ENCODE data around the gene PRR14.
"Not testable (repeated sequence)": the region's sequence is repeated elsewhere in the genome, so short reads cannot be mapped to it uniquely, and the experiment has no call there.

Gene PRR14

GRCh38 chr16:30632454-30632853, 18.3 kb upstream of the PRR14 start:
- FAIRE-seq = not testable (repeated sequence)

- no peak for FAIRE-seq
These were observed 17.2 kb upstream of the PRR14 start for GRCh38 chr16:30633526-30633925.

- FAIRE-seq = no peak
These were observed 14.2 kb upstream of the PRR14 start for GRCh38 chr16:30636599-30636998.

GRCh38 chr16:30637139-30637538, 13.6 kb upstream of the PRR14 start:
- not testable (repeated sequence) for FAIRE-seq

GRCh38 chr16:30637944-30638343, 12.8 kb upstream of the PRR14 start:
- no peak for FAIRE-seq

GRCh38 chr16:30641378-30641982, 9.3 kb upstream of the PRR14 start:
- no peak for FAIRE-seq

DNA sequence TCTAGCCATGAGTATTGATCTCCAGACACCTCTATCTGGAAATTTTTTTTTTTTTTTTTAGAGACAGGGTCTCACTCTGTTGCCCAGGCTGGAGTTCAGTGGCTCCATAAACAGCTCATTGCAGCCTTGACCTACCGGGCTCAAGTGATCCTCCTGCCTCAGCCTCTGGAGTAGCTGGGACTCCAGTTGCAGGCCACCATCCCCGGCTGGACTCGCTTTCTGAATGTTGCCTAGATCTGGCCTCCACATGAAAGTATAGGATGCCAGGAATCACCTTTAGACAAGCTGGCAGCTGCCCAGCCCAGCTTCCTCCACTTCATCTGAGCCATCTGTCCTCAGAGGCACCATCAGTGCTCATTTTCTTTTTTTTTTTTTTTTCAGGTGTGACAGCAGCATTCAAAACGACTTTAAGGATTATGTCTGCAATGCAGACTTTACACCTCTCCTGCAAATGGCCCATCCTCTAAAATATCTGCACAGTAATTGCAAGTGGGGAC, 6.4 kb upstream of the PRR14 start:
- no peak for FAIRE-seq

- no peak for FAIRE-seq
These were observed 5.0 kb upstream of the PRR14 start for GRCh38 chr16:30645727-30646126.

DNA sequence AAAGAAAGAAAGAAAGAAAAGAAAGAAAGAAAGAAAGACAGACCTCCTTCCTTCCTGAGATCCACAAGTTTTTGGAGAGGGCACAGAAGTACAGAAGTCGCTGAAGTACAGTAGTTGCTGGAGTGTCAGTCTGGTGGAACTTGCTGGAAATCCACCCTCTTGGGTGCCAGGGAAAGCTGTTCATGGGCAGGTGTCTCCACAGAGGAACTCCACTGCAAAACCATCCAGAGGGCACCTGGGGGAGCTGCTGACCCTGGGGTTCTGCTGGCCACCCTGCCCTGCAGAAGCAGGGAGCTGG, 3.5 kb upstream of the PRR14 start:
- no peak for FAIRE-seq

- FAIRE-seq = no peak
These were observed 913 bp upstream of the PRR14 start for GRCh38 chr16:30649725-30650368.

- FAIRE-seq = no peak
These were observed 604 bp downstream of the PRR14 start for GRCh38 chr16:30651124-30652004.

- FAIRE-seq = no peak
These were observed 1.2 kb downstream of the PRR14 start for GRCh38 chr16:30652005-30652296.

DNA sequence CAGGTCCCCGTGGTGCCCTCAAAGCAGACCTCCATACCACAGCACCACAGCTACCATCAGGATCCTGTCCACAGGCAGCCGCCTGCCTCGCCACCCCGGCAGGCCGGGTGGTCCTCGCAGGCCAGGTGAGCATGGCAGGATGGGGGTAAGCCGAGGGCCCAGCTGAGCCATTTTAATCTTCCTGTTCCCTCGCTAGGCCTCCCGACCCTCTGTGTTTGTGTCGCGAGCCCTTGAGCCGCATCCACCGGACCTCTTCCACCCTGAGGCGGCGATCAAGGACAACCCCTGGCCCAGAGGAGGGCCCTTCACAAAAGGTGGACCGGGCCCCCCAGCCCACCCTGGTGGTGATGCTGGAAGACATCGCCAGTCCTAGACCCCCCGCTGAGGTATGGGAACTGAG, 2.0 kb downstream of the PRR14 start:
- FAIRE-seq = no peak

DNA sequence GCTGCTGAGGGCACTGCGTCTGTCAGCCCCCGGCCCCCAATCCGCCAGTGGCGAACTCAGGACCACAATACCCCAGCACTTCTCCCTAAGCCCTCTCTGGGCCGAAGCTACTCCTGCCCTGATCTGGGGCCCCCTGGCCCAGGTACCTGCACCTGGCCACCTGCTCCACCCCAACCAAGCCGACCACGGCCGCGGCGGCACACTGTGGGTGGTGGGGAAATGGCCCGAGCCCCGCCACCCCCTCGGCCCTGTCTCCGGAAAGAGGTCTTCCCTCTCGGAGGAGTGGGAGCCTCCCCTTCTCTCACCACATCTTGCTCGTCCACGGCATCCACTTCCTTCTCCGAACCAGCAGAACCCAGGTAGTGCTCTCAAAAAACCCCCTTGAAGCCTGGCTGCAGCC, 4.1 kb downstream of the PRR14 start:
- no peak for FAIRE-seq

- FAIRE-seq = no peak
These were observed 5.1 kb downstream of the PRR14 start for GRCh38 chr16:30655815-30656347.

- no peak for FAIRE-seq
These were observed 5.6 kb downstream of the PRR14 start for GRCh38 chr16:30656388-30656787.

DNA sequence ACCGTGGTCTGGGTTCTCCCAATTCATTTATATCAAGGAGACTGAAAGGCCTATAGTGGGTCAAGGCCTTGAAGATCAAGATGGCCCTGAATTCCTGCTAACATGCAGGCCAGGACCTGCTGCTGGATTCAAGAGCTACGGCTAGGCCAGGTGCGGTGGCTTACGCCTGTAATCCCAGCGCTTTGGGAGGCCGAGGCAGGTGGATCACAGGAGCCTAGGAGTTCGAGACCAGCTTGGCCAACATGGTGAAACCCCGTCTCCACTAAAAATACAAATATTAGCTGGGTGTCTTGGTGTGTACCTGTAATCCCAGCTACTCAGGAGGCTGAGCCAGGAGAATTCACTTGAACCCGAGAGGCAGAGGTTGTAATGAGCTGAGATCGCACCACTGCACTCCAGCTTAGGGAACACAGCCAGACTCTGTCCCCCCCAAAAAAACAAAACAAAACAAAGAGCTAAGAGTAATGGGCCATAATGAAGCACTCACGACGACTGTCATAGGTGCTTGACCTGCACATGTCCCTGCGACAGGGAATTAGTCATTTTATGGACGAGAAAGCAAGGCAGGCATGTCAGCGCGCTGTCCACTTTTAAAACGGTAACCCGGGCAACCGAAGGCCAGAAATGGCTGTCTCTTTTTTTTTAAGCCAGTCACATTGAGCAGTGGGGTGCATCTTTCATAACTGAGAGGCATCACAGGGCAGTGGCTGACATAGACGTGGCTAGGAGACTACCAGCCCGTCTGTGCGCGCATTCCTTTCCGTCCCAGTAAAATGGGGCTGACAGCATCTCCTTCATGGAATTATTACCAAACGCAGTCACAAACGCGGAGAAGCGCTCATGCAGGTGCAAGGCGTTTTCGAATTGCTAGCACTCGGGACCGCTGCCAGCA, 6.5 kb downstream of the PRR14 start:
- FAIRE-seq = no peak

DNA sequence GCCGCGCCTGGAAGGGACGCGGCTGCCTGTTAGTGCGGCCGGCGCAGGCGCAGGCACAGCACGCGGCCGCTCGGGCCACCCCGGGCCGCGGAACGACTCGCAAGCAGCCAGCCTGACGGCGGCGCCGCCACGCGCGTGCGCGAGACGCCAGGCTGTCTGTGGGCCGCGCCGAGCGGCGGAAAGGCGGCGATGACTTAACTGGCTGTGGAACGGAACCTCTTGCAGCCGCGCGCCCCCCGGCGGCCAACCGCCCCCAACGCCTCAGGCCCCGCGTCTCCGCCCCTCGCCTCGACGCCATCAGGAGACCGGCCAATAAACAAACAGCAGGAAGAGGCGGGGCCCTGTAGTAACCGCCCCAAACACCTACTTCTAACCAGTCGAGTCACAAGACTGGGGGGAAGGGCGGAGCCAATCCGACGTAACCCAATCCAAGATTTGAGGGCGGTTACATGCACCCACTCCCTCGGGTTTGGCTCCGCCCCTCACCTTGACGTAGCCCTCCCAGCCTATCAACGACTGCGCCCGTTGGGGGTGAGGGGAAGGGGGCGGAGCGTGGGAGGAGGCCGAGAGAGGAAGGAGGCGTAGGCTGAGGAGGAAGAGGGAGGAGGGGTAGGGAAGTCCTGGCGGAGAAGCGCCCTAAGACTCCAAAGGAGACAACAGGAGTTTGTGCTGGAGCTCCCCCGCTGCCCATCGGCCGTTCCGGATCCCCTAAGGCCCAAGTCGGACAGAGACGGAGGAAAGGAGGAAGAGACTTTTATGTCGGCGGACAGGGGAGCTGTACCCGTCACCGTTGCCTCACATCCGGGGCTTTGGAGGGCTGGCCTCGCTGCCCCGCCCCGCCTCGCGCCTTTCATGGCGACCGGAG, 7.3 kb downstream of the PRR14 start, which contains the start of gene FBRS:
Gene FBRS (plus strand): TSS at position 566 of the 865 bp plus-strand sequence. CDS start 1,088 bp downstream, outside the sequence.
- FAIRE-seq = peak; percentile 99

DNA sequence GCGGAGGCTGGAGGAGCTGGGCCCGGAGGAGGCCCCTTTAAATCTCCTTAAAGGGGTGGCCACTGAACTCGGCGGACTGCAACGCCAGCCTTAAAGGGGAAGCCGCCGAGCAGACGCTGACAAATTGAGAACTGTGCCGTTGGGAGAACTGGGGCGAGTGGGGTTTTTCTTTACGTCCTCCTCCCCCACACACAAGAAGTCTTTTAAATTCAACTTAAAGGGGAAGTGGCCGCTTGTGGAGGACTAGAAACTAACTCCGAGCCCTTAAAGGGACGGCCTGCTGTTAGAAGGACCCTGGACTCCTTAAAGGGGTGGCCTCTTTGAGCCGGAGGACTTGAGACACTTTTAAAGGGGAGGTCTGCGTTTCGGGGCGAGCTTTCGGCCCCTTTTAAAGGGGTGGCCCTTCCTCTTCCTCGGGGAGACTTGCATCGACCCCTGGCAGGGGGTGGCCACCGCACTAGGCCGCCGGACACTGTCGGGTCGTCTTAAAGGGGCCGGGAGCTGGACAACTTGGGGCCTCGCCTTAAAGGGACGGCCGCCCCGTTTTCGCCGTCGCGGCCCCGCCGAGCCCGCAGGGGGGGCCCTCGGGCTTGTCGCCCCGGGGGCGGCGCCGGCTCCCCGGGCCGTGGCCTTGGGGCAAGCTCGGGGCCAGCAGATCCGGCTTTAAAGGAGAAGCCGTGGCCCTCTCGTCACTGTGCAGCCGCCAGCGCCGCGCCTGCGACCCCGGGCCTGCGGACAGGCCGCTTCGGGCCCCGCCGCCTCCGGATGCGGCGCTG, 8.2 kb downstream of the PRR14 start:
- FAIRE-seq = peak; percentile 87

DNA sequence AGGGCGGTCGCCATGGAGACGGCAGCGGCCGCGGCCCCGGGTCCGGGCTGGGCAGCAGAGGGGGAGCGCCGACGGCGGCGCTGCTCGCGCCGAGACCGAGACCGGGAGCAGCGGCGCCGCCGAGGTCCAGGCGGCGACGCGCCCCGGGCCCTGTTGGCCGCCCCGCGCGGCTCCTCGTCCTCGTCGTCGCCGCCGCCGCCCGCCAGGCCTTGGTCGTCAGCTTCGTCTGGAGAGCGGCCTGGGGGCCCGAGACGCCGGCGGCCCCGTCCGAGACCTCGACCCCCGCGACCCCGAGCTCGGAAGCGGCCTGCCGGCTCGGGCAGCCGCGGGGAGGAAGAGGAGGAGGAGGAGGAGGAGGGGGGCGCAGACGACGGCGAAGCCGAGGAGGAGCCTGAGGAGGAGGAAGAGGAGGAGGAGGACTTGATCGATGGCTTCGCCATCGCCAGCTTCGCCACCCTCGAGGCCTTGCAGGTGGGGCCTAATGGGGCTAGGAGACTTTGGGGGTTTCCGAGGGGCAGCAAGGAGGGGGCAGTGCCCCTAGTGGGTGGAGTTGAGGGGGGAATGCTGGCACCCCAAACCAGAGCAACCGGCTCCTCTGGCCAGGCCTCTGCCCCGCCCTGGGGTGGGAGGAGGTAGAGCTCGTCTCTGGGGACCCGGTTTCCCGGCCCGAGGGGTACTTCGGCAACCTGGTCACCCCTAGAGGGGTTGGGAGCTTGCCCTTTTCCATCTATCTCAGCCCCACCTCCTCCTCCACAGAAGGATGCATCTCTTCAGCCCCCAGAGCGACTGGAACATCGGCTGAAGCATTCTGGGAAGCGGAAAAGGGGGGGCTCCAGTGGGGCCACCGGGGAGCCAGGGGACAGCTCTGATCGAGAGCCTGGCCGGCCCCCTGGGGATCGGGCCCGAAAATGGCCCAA, 9.0 kb downstream of the PRR14 start:
- no peak for FAIRE-seq
